Psoas muscle (tissue), 8 donors: ENCODE results near the gene SIK2. TPM values are rescaled to one million over a fixed set of nuclear protein-coding genes. Genes with fewer than 3 reads are reported as not detected.
"Not testable (repeated sequence)": the region's sequence is repeated elsewhere in the genome, so short reads cannot be mapped to it uniquely, and the experiment has no call there.

Experiments
- ATAC-seq, 4 donors: fragments of 200-7000 bp; cut with Tn5 transposase; one replicate each; pipeline ENCODE4 v1.9.1; 2020; ENCODE audit warnings: moderate library complexity in 3 of 4, mild to moderate bottlenecking in 2 of 4
- DNase-seq, 2 donors: peaks; one replicate each; pipeline ENCODE4 v3.0.0-alpha.2; 2020
- H3K27ac ChIP-seq: fragments of 200-600 bp; one replicate; pipeline ENCODE4 v1.8.0; 2022
- H3K27me3 ChIP-seq, 3 donors: fragments of 200-600 bp in 1 of 3; one replicate each; pipeline versions ENCODE4 v1.6.1 to v1.8.0; 2013 to 2022; ENCODE audit warnings: low read length in 2 of 3, mild to moderate bottlenecking in 2 of 3, moderate library complexity in 1 of 3; ENCODE audit not compliant: insufficient read depth in 3 of 3
- H3K36me3 ChIP-seq, 2 donors: fragments of 200-600 bp in 1 of 2; one replicate each; pipeline versions ENCODE4 v1.6.1 to v1.8.0; 2013 to 2022; ENCODE audit warnings: low read depth in 1 of 2, mild to moderate bottlenecking in 1 of 2, moderate library complexity in 1 of 2; ENCODE audit not compliant: insufficient read depth in 1 of 2
- H3K4me1 ChIP-seq: fragments of 200-600 bp; one replicate; pipeline ENCODE4 v1.8.0; 2022
- H3K4me3 ChIP-seq: fragments of 200-600 bp; one replicate; pipeline ENCODE4 v1.8.0; 2022; ENCODE audit warnings: mild to moderate bottlenecking
- H3K9me3 ChIP-seq: fragments of 200-600 bp; one replicate; pipeline ENCODE4 v1.8.0; 2022
- CTCF ChIP-seq: fragments of 200-600 bp; IDR thresholded peaks from one replicate; pipeline ENCODE4 v1.8.0; 2022; ENCODE audit warnings: antibody characterized with exemption
- WGBS, 3 donors: extraction: QIAGEN DNeasy Blood & Tissue Kit; methylation state at CpG; one replicate each; pipeline versions ENCODE4 v1.1.6 to v1.1.7; 2013; 5-methylcytosine and 5-hydroxymethylcytosine counted together
- intact Hi-C, 2 donors: fragments of 100-400 bp; cut with DNase I; formaldehyde crosslinking; loops; one replicate each; pipeline versions ENCODE4 v1.11.0 to v1.14.2; 2022
- polyA plus RNA-seq, 3 donors: library from polyadenylated mRNA; stranded (reverse); fragments of 200-250 nt; gene quantifications; one replicate each; pipeline ENCODE4 v1.2.3, GENCODE V29; 2013
- total RNA-seq, 4 donors: library from RNA; stranded (reverse); fragmentation: NEBNext Ultra II Directional in 2 of 4; extraction: Animal tissue kit (Norgen Biotek cat#: 25700) in 2 of 4; gene quantifications; one replicate each; pipeline versions ENCODE4 v1.2.1 to v1.2.4, GENCODE V29; 2021 to 2023
- donor health status: healthy with polysubstance abuse.
- donor health status: DM: no; HTN: no; CAD: no; lungs with moderate emphysema.
- donor health status: Bipolar disorder and iron deficiency.
- donor health status: healthy.
- donor health status: DM: yes; HTN: yes; CAD: no.
- donor health status: DM: no; HTN: no; CAD: no.
- donor health status: DM: no; HTN: no; CAD: no.
- donor health status: DM: yes; HTN: yes; CAD: no.

The SIK2 gene
- total and polyA plus RNA-seq, 7 donors: 9.0 to 69.6 (median 30.4) TPM

DNA sequence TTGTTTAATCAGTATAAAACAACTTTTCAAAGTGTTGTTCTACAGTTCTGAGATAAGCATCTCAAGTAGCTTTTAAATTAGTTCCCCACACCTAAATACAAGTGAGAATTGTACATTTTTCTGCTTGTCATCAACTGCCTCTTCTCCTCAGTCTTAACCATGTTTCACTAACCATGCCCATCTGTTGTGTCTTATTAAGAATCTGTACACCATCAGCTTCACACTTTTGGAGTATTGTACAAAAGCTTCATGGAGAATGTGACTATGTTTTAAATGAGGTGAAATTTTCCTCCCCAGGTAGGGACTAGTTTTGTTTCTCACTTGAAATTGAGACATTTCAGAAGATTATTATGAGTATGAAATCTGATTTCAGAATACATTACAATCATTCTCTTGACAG lies 52.4 kb downstream of the SIK2 start:
- TF ChIP-seq CTCF: no peak
- no peak overlapping the region for H3K27ac ChIP-seq
- intact Hi-C loops: no loop called here
- H3K36me3 ChIP-seq: no peaks in the 10 kb centered on the region
- H3K27me3 ChIP-seq: no peaks in the 10 kb centered on the region
- no peaks in the 10 kb centered on the region for H3K4me1 ChIP-seq
- H3K9me3 ChIP-seq: no peaks in the 10 kb centered on the region
- no peak for DNase-seq
- H3K4me3 ChIP-seq: no peak overlapping the region
- ATAC-seq: no peak

- WGBS, 3 donors: 94 to 97% (median 96%) methylated on average over 5 of the region's 5 CpGs
- H3K27ac ChIP-seq: no peak overlapping the region
- DNase-seq (no peak), ATAC-seq (no peak)
- H3K27me3 ChIP-seq: no peaks in the 10 kb centered on the region
- TF ChIP-seq CTCF: no peak
- no peaks in the 10 kb centered on the region for H3K36me3 ChIP-seq
- intact Hi-C loops: no loop called here
- H3K4me1 ChIP-seq: peaks cover 5% of the 10 kb centered on the region
- H3K9me3 ChIP-seq: no peaks in the 10 kb centered on the region
- H3K4me3 ChIP-seq: no peak overlapping the region
Measured at GRCh38 chr11:111655924-111656323, 53.7 kb downstream of the SIK2 start.

DNA sequence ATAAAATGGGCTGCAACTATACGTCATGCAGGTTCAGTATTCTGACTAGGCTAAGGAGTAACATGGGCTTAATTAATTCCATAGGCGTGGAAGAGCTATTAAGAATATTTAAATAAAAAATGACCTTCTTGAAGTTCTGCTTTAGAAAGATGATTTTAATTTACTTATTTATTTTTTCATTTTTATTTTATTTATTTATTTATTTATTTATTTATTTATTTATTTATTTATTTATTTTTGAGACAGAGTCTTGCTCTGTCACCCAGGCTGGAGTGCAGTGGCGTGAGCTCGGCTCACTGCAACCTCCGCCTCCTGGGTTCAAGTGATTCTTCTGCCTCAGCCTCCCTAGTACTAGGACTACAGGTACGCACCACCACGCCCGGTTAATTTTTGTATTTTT lies 55.7 kb downstream of the SIK2 start:
- H3K27ac ChIP-seq, H3K27me3 ChIP-seq, ATAC-seq, H3K36me3 ChIP-seq, H3K9me3 ChIP-seq, H3K4me1 ChIP-seq, DNase-seq, H3K4me3 ChIP-seq, intact Hi-C loops: not testable (repeated sequence)
- 85 to 97% (median 91%) methylated on average over 8 of the region's 8 CpGs for WGBS, 3 donors

GRCh38 chr11:111658493-111658892 lies 56.2 kb downstream of the SIK2 start:
- intact Hi-C loops: not testable (repeated sequence)

DNA sequence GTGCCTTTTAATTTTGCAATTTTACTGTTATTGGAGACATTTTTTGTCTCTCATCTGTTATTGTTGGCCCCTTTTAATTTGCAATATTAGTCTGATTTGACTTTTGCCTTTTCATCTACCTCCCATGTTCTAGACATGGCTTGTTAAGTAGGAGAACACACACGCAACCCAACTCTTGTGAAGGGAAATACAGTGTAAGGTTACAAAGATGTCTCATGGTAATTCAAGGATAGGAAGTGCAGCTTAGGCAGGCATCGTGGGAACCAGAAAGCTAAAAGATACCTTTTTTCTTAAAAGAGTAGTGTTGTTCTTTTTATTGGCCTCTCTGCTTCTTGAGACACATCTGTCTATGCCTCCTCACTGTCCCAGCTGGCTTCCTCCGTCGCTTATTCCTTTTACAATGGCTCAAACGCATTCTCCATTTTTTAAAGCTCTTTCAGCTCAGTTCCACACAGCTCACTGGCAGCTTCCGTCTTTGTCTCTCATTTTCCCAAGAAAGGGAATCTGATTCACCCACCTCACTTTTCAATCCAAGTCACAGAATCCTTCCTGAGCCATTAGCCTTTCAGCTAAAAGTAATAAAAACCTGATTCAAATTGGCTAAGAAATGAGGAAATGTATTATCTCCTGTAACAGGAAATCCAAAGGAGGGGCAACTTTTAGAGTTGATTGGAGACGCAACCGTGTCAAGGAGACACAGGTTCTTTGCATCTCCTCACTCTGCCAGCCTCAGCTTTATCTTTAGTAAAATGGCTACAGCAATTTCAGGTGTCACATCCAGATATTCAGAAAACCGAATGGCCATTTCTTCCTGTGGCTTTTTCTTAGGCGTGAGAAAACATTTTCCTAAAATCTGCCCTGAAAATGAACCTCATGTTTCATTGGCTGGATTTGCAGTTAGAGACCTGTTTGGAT lies 57.2 kb downstream of the SIK2 start:
- Histone ChIP-seq H3K4me3 (no peak overlapping the region), H3K27ac (no peak overlapping the region), H3K36me3 (no peaks in the 10 kb centered on the region), H3K4me1 (peaks cover 10% of the 10 kb centered on the region), H3K9me3 (no peaks in the 10 kb centered on the region), H3K27me3 (no peaks in the 10 kb centered on the region)
- DNase-seq: no peak
- peak in 1 of 4 donors; percentile 35 for ATAC-seq
- 63 to 71% (median 69%) methylated on average over 10 of the region's 10 CpGs for WGBS, 3 donors
- intact Hi-C loops: no loop called here
- no peak for TF ChIP-seq CTCF

More at GRCh38 chr11:111658493-111658892, 56.2 kb downstream of the SIK2 start:
- H3K27ac ChIP-seq, ATAC-seq, H3K36me3 ChIP-seq, H3K4me3 ChIP-seq, H3K27me3 ChIP-seq, H3K9me3 ChIP-seq, DNase-seq, H3K4me1 ChIP-seq: not testable (repeated sequence)
- 96 to 99% (median 97%) methylated on average over 3 of the region's 3 CpGs for WGBS, 3 donors
